OCI-LY7 (cell line): Measurements from ENCODE around the gene BPIFB1. TPM values are rescaled to one million over a fixed set of nuclear protein-coding genes. Genes with fewer than 3 reads are reported as not detected.

Experiments
- BruUV-seq: library from RNA; stranded (reverse); fragments of 400-500 nt; replicated peaks from 2 replicates; lab custom pipeline; 2021; lab: Mats Ljungman, UMichigan
- CTCF ChIA-PET: fragments of 300-600 bp; sonication (Branson Sonifier 250); formaldehyde crosslinking; loops from one replicate; lab custom pipeline; 2022; ENCODE audit warnings: antibody characterized with exemption; ENCODE audit not compliant: unreplicated experiment; lab: Charles Lee
- POLR2A ChIA-PET: fragments of 300-600 bp; sonication (Branson Sonifier 250); formaldehyde crosslinking; loops from one replicate; lab custom pipeline; 2022; ENCODE audit warnings: antibody characterized with exemption; lab: Charles Lee
- DNase-seq: peaks from one replicate; pipeline ENCODE4 v3.0.0-alpha.2; 2015; ENCODE audit warnings: low spot score
- H2AFZ ChIP-seq: fragments of 200-600 bp; sonication (generic), shearing (Covaris generic); 2 replicates; pipeline ENCODE4 v1.6.1; 2014; ENCODE audit warnings: mild to moderate bottlenecking, antibody characterized with exemption, low read length, moderate library complexity
- H3K27ac ChIP-seq: fragments of 200-600 bp; sonication (generic); 2 replicates; pipeline ENCODE4 v1.5.1; 2014; ENCODE audit warnings: mixed run types, low read depth, mild to moderate bottlenecking, moderate library complexity, low read length, inconsistent platforms; ENCODE audit not compliant: poor library complexity, severe bottlenecking
- H3K36me3 ChIP-seq: fragments of 200-600 bp; sonication (generic); 2 replicates; pipeline ENCODE4 v1.6.1; 2014; ENCODE audit warnings: mild to moderate bottlenecking, antibody characterized with exemption, low read length, moderate library complexity, mixed read lengths; ENCODE audit not compliant: insufficient read depth
- H3K4me1 ChIP-seq: fragments of 200-600 bp; sonication (generic); 2 replicates; pipeline ENCODE4 v1.5.1; 2014; ENCODE audit warnings: mild to moderate bottlenecking, low read length; ENCODE audit not compliant: insufficient read depth, poor library complexity, severe bottlenecking
- H3K4me2 ChIP-seq: fragments of 200-600 bp; sonication (generic); 2 replicates; pipeline ENCODE4 v1.6.1; 2014; ENCODE audit warnings: mild to moderate bottlenecking, low read length
- H3K4me3 ChIP-seq: fragments of 200-600 bp; sonication (generic); 2 replicates; pipeline ENCODE4 v1.5.1; 2014; ENCODE audit warnings: mild to moderate bottlenecking, low read depth, low read length; ENCODE audit not compliant: poor library complexity, severe bottlenecking
- H3K79me2 ChIP-seq: fragments of 200-600 bp; sonication (generic); 2 replicates; pipeline ENCODE4 v1.6.1; 2016; ENCODE audit warnings: low read depth, mild to moderate bottlenecking, low read length, moderate library complexity, mixed read lengths; ENCODE audit not compliant: insufficient read depth
- H3K9me2 ChIP-seq: fragments of 200-600 bp; sonication (generic); 2 replicates; pipeline ENCODE4 v1.6.1; 2016; ENCODE audit warnings: mild to moderate bottlenecking, low read length, mixed read lengths; ENCODE audit not compliant: insufficient read depth
- H3K9me3 ChIP-seq: fragments of 200-600 bp; sonication (generic); 2 replicates; pipeline ENCODE4 v1.6.1; 2014; ENCODE audit warnings: mild to moderate bottlenecking, mixed run types, low read length, mixed read lengths
- H4K20me1 ChIP-seq: fragments of 200-600 bp; sonication (generic); 2 replicates; pipeline ENCODE4 v1.6.1; 2014; ENCODE audit warnings: mild to moderate bottlenecking, antibody characterized with exemption, low read length, moderate library complexity, mixed read lengths; ENCODE audit not compliant: insufficient read depth
- EZH2phosphoT487 ChIP-seq: fragments of 200-600 bp; sonication (generic); IDR thresholded peaks from 2 replicates; pipeline ENCODE4 v1.6.1; 2018; ENCODE audit warnings: low read depth, borderline replicate concordance, mild to moderate bottlenecking, mixed run types, antibody characterized with exemption, low read length, moderate library complexity, mixed read lengths
- intact Hi-C: fragments of 100-400 bp; cut with micrococcal nuclease; formaldehyde crosslinking; loops from one replicate; pipeline ENCODE4 v1.10.0; 2022; ENCODE audit not compliant: unreplicated experiment
- total RNA-seq, 2 experiments: library from RNA; depleted of rRNA in 1 of 2; stranded (reverse); fragments of >200 nt in 1 of 2; shearing (Covaris generic) in 1 of 2; gene quantifications; 2 replicates each; pipeline ENCODE4 v1.2.3, GENCODE V29; 2014 to 2022
- TF ChIP-seq, protein P1 (sequence below): fragments of 200-600 bp; sonication (generic); conservative IDR thresholded peaks from 2 replicates; pipeline ENCODE4 v1.5.1; 2014; ENCODE audit warnings: mild to moderate bottlenecking, antibody characterized with exemption, low read length, moderate library complexity, mixed read lengths

The BPIFB1 gene
- total RNA-seq, 2 experiments from 2014 or later = not detected

DNA sequence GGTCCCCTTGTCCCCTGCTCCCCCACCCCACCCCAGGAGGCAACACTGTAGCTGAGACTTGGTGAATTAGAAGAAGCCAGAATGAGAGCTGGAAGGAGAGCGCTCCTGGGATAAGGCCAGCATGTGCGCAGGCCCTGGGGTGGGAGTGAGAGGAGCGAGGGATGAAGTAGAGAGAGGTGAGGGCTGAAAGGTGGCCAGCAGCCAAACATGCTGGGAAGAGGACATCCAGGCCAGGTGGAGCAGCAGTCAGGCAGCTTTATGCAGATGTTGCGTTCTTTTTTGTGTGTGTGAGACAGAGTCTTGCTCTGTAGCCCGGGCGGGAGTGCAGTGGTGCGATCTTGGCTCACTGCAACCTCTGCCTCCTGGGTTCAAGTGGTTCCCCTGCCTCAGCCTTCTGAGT lies 2.2 kb upstream of the BPIFB1 start:
- no peaks in the 10 kb centered on the region for H3K36me3 ChIP-seq
- no peak for DNase-seq
- ChIA-PET POLR2A (no interaction called here), CTCF (no interaction called here)
- H3K9me3 ChIP-seq = no peaks in the 10 kb centered on the region
- H3K4me1 ChIP-seq = no peaks in the 10 kb centered on the region
- no peaks in the 10 kb centered on the region for H3K9me2 ChIP-seq
- no peak overlapping the region for H3K4me3 ChIP-seq
- no peaks in the 10 kb centered on the region for H3K79me2 ChIP-seq
- H4K20me1 ChIP-seq = no peaks in the 10 kb centered on the region
- no peak overlapping the region for H3K27ac ChIP-seq
- BruUV-seq = no TSS peak
- no peak overlapping the region for H2AFZ ChIP-seq
- TF ChIP-seq, protein P1, sequence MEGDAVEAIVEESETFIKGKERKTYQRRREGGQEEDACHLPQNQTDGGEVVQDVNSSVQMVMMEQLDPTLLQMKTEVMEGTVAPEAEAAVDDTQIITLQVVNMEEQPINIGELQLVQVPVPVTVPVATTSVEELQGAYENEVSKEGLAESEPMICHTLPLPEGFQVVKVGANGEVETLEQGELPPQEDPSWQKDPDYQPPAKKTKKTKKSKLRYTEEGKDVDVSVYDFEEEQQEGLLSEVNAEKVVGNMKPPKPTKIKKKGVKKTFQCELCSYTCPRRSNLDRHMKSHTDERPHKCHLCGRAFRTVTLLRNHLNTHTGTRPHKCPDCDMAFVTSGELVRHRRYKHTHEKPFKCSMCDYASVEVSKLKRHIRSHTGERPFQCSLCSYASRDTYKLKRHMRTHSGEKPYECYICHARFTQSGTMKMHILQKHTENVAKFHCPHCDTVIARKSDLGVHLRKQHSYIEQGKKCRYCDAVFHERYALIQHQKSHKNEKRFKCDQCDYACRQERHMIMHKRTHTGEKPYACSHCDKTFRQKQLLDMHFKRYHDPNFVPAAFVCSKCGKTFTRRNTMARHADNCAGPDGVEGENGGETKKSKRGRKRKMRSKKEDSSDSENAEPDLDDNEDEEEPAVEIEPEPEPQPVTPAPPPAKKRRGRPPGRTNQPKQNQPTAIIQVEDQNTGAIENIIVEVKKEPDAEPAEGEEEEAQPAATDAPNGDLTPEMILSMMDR = no peak
- TF ChIP-seq EZH2phosphoT487 = no peak
- intact Hi-C loops = no loop called here
- no peak overlapping the region for H3K4me2 ChIP-seq

DNA sequence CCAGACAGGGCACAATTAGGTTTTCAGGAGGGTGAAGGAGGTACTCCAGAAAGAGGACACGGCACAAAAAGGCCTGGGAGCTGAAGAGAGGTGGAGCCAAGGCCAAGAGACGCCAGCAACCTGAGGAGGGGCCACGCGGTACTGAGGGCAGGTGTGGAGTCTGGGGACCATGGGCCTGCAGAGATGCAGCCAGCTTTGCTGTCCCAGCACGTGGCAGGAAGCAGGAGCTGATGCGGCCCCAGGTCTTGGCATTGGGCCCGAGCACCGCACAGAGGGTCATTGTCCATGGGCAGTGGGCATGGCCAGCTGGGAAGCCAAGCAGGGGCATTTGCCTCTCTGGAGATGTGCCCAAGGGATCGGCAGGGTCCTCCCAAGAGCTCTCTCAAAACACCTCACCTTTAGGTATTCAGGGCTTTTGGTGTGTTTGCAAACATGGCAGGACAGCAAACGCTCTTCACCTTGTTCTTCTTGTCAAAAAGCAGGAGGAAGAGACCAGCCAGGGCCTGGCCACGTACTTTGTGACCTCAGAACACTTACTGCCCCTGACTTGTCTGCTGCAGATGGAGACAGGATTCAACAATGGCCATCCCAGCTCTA lies 1.4 kb upstream of the BPIFB1 start:
- ChIA-PET POLR2A (no interaction called here), CTCF (no interaction called here)
- H3K9me3 ChIP-seq = no peaks in the 10 kb centered on the region
- no peaks in the 10 kb centered on the region for H4K20me1 ChIP-seq
- no peaks in the 10 kb centered on the region for H3K4me1 ChIP-seq
- H3K27ac ChIP-seq = no peak overlapping the region
- intact Hi-C loops = no loop called here
- no peak for DNase-seq
- H3K36me3 ChIP-seq = no peaks in the 10 kb centered on the region
- no peak overlapping the region for H3K4me2 ChIP-seq
- no peak overlapping the region for H2AFZ ChIP-seq
- no TSS peak for BruUV-seq
- no peak for TF ChIP-seq EZH2phosphoT487
- TF ChIP-seq, protein P1 = no peak
- no peaks in the 10 kb centered on the region for H3K79me2 ChIP-seq
- H3K9me2 ChIP-seq = no peaks in the 10 kb centered on the region
- H3K4me3 ChIP-seq = no peak overlapping the region

DNA sequence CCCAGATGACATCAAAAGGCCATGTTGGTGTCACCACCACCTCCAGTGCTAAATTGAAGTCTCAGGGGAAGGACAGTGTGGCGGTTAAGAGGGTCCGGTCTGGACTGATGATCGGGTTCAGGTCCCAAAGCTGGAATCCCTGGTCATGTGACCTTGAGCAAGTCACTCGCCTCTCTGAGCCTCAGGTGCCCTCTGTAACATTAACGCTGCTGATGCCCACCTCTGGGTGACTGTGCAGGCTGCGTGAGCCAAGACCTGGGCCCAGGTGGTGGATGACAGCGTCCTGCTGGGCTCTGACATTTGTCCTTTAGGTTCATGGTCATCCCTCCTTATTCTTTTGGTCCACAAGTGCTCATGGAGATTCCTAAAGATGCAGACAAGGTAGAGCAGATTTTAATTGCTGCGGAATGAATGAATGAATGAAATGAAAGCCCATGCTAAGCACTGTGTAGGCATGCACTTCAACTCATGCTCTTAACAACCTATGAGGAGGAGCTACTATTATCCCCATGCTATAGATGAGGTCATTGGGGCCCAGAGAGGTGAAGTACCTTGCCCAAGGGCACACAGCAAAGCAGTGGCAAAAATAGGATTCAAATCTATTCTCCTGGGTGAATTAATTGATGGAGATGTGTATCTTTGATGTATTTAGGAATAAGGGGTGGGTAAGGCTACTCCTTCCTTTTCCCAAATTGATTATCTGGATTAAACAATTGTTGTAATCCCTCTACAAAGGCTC lies 649 bp upstream of the BPIFB1 start:
- H3K27ac ChIP-seq = no peak overlapping the region
- no peak overlapping the region for H3K4me2 ChIP-seq
- H3K4me3 ChIP-seq = no peak overlapping the region
- no peaks in the 10 kb centered on the region for H3K4me1 ChIP-seq
- H3K9me3 ChIP-seq = no peaks in the 10 kb centered on the region
- TF ChIP-seq, protein P1 = no peak
- TF ChIP-seq EZH2phosphoT487 = no peak
- DNase-seq = no peak
- CTCF ChIA-PET = no interaction called here
- no peaks in the 10 kb centered on the region for H3K9me2 ChIP-seq
- no peaks in the 10 kb centered on the region for H3K36me3 ChIP-seq
- no peak overlapping the region for H2AFZ ChIP-seq
- intact Hi-C loops = no loop called here
- POLR2A ChIA-PET = no interaction called here
- H4K20me1 ChIP-seq = no peaks in the 10 kb centered on the region
- BruUV-seq = no TSS peak
- no peaks in the 10 kb centered on the region for H3K79me2 ChIP-seq
